Liver (tissue), 9 donors: Measurements from ENCODE around the gene ALCAM. TPM values are rescaled to one million over a fixed set of nuclear protein-coding genes. Genes with fewer than 3 reads are reported as not detected.

ENCODE experiments used
- DNase-seq: peaks from one replicate; pipeline ENCODE4 v3.0.0-alpha.2; 2017; ENCODE audit warnings: low spot score
- H3K27ac ChIP-seq, 2 donors: one replicate each; pipeline ENCODE4 v1.7.0; 2013; ENCODE audit warnings: inconsistent platforms in 2 of 2, low read length in 2 of 2, control low read depth in 1 of 2, low read depth in 1 of 2, mild to moderate bottlenecking in 1 of 2
- H3K27me3 ChIP-seq, 4 donors: one replicate each; pipeline versions ENCODE4 v1.6.1 to v1.7.0; 2013; ENCODE audit warnings: low read length in 3 of 4, inconsistent platforms in 1 of 4, mild to moderate bottlenecking in 1 of 4, moderate library complexity in 1 of 4; ENCODE audit not compliant: control insufficient read depth in 4 of 4, insufficient read depth in 4 of 4
- H3K36me3 ChIP-seq, 4 donors: one replicate each; pipeline versions ENCODE4 v1.6.1 to v1.7.0; 2013; ENCODE audit warnings: low read length in 3 of 4, mild to moderate bottlenecking in 3 of 4, low read depth in 1 of 4, moderate library complexity in 1 of 4; ENCODE audit not compliant: control insufficient read depth in 4 of 4, insufficient read depth in 3 of 4
- H3K4me1 ChIP-seq, 4 donors: one replicate each; pipeline versions ENCODE4 v1.6.1 to v1.7.0; 2013; ENCODE audit warnings: low read length in 3 of 4, mild to moderate bottlenecking in 3 of 4, moderate library complexity in 1 of 4; ENCODE audit not compliant: control insufficient read depth in 4 of 4, insufficient read depth in 4 of 4
- H3K4me3 ChIP-seq, 3 donors: one replicate each; pipeline versions ENCODE4 v1.6.1 to v1.7.0; 2013; ENCODE audit warnings: low read length in 3 of 3, control low read depth in 1 of 3, low read depth in 1 of 3, mild to moderate bottlenecking in 1 of 3
- H3K9ac ChIP-seq, 2 donors: one replicate each; pipeline ENCODE4 v1.7.0; 2013; ENCODE audit warnings: low read length in 2 of 2, mild to moderate bottlenecking in 2 of 2, moderate library complexity in 2 of 2, control low read depth in 1 of 2, low read depth in 1 of 2
- H3K9me3 ChIP-seq, 4 donors: one replicate each; pipeline versions ENCODE4 v1.6.1 to v1.7.0; 2013; ENCODE audit warnings: low read length in 3 of 4; ENCODE audit not compliant: control insufficient read depth in 4 of 4
- EGR1 ChIP-seq, 2 donors: IDR thresholded peaks; 2 replicates each; pipeline ENCODE4 v1.6.1; 2016 to 2018; ENCODE audit warnings: antibody characterized with exemption in 2 of 2, low read depth in 2 of 2
- FOXA2 ChIP-seq: IDR thresholded peaks from 2 replicates; pipeline ENCODE4 v1.6.1; 2016; ENCODE audit warnings: antibody characterized with exemption
- GABPA ChIP-seq, 2 donors: IDR thresholded peaks in 1 of 2; conservative IDR thresholded peaks in 1 of 2; 2 replicates each; pipeline ENCODE4 v1.6.1; 2016; ENCODE audit warnings: antibody characterized with exemption in 2 of 2, mild to moderate bottlenecking in 1 of 2, moderate library complexity in 1 of 2
- HNF4A ChIP-seq, 2 donors: conservative IDR thresholded peaks; 2 replicates each; pipeline ENCODE4 v1.6.1; 2016; ENCODE audit warnings: antibody characterized with exemption in 2 of 2, mild to moderate bottlenecking in 2 of 2
- HNF4G ChIP-seq: IDR thresholded peaks from 2 replicates; pipeline ENCODE4 v1.6.1; 2016; ENCODE audit warnings: antibody characterized with exemption
- JUND ChIP-seq, 2 donors: IDR thresholded peaks; 2 replicates each; pipeline ENCODE4 v1.6.1; 2016; ENCODE audit warnings: antibody characterized with exemption in 2 of 2
- NR2F2 ChIP-seq: IDR thresholded peaks from 2 replicates; pipeline ENCODE4 v1.6.1; 2016; ENCODE audit warnings: antibody characterized with exemption
- RAD21 ChIP-seq, 2 donors: IDR thresholded peaks; 2 replicates each; pipeline ENCODE4 v1.6.1; 2016; ENCODE audit warnings: antibody characterized with exemption in 2 of 2, mild to moderate bottlenecking in 2 of 2
- RXRA ChIP-seq, 2 donors: IDR thresholded peaks; 2 replicates each; pipeline ENCODE4 v1.6.1; 2017 to 2018; ENCODE audit warnings: antibody characterized with exemption in 2 of 2, mild to moderate bottlenecking in 1 of 2
- SP1 ChIP-seq: IDR thresholded peaks from 2 replicates; pipeline ENCODE4 v1.6.1; 2018; ENCODE audit warnings: antibody characterized with exemption, mild to moderate bottlenecking
- TAF1 ChIP-seq: conservative IDR thresholded peaks from 2 replicates; pipeline ENCODE4 v1.6.1; 2016; ENCODE audit warnings: antibody characterized with exemption, mild to moderate bottlenecking
- YY1 ChIP-seq: IDR thresholded peaks from 2 replicates; pipeline ENCODE4 v1.6.1; 2016; ENCODE audit warnings: antibody characterized with exemption, mild to moderate bottlenecking
- whole genome bisulfite sequencing: extraction: QIAGEN DNeasy Blood & Tissue Kit; methylation state at CpG from one replicate; pipeline ENCODE4 v1.1.7; 2013; 5-methylcytosine and 5-hydroxymethylcytosine counted together
- polyA plus RNA-seq, 2 donors: library from polyadenylated mRNA; stranded (reverse) in 1 of 2; unstranded in 1 of 2; fragments of 200-250 nt in 1 of 2; fragments of >200 nt in 1 of 2; fragmentation: Nextera tagmentation in 1 of 2; extraction: Ambion mirVana in 1 of 2; gene quantifications; one replicate each; pipeline versions ENCODE4 v1.2.1 to v1.2.3, GENCODE V29; 2013 to 2015
- total RNA-seq, 2 donors: library from RNA; depleted of rRNA; stranded (reverse); fragments of >200 nt; gene quantifications; one replicate each; pipeline ENCODE4 v1.2.3, GENCODE V29; 2014
- TF ChIP-seq, protein P1 (sequence below): IDR thresholded peaks from 2 replicates; pipeline ENCODE4 v1.6.1; 2016; ENCODE audit warnings: antibody characterized with exemption
- TF ChIP-seq, protein P2 (sequence below): IDR thresholded peaks from 2 replicates; pipeline ENCODE4 v1.6.1; 2016; ENCODE audit warnings: antibody characterized with exemption
- TF ChIP-seq, protein P3 (sequence below): fragments of 150-350 bp; IDR thresholded peaks from 2 replicates; pipeline ENCODE4 v1.5.1; 2017; ENCODE audit warnings: improper control_type of control experiment, low read depth, low read length; ENCODE audit not compliant: missing input control
- TF ChIP-seq, protein P4 (sequence below): IDR thresholded peaks from 2 replicates; pipeline ENCODE4 v1.6.1; 2016; ENCODE audit warnings: antibody characterized with exemption, mild to moderate bottlenecking
- TF ChIP-seq, protein P5 (sequence below): IDR thresholded peaks from 2 replicates; pipeline ENCODE4 v1.6.1; 2016; ENCODE audit warnings: antibody characterized with exemption
- donor health status: healthy.
- donor health status: healthy.
- donor health status: healthy.
- donor health status: healthy.
- donor health status: healthy.

The ALCAM gene
- total and polyA plus RNA-seq, 4 donors: 14.2 to 62.0 (median 32.3) TPM

DNA sequence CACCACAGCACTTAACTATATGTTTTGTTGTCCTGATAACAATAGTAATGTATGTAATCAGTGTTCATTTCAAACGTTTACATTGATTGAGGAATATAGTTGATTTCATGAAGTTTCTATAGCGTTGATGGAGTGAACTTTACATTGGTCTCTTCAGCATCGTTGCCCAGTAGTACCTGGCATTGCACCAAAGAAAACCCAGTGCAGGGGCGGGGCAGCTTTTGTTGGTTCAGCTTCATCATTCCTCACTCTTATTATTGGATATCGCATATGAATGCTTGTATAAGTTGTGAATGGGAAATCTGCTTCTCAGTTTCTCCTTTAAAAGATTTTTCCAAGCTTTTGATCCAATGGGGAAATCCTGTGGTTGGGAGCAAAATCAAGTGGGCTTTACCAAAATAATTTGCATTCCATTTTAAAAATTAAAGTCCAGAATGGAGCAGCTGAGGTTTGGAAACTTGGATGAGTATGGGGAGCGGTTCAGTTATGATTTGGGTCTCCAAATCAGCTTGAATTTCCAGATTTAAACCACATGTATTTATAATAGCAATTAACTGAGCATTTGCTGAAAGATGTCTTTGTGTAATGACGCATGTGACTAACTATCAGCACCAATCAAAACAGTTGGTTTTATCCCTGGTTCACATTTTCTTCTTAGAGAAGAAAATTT lies 213.7 kb downstream of the ALCAM start:
- DNase-seq: no peak
- Histone ChIP-seq H3K9me3 (no peaks in the 10 kb centered on the region), H3K36me3 (peaks cover 0 to 6% (median under 1%) of the 10 kb centered on the region in 4 donors), H3K27ac (no peak overlapping the region), H3K27me3 (no peaks in the 10 kb centered on the region), H3K9ac (no peak overlapping the region), H3K4me3 (no peak overlapping the region), H3K4me1 (no peaks in the 10 kb centered on the region)
- TF ChIP-seq HNF4A (conservative IDR thresholded peaks at IDR 0.05) (no peak), SP1 (no peak), TAF1 (no peak), FOXA2 (no peak), EGR1 (IDR thresholded peaks at IDR 0.05; ENCODE audit: low read depth in 2 of 2) (no peak), HNF4G (no peak), GABPA (IDR thresholded peaks at IDR 0.05 in 1 of 2, conservative IDR thresholded peaks at IDR 0.05 in 1 of 2) (no peak)
- TF ChIP-seq, protein P1, sequence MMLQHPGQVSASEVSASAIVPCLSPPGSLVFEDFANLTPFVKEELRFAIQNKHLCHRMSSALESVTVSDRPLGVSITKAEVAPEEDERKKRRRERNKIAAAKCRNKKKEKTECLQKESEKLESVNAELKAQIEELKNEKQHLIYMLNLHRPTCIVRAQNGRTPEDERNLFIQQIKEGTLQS: no peak
- 77% methylated on average over 7 of the region's 7 CpGs for WGBS

DNA sequence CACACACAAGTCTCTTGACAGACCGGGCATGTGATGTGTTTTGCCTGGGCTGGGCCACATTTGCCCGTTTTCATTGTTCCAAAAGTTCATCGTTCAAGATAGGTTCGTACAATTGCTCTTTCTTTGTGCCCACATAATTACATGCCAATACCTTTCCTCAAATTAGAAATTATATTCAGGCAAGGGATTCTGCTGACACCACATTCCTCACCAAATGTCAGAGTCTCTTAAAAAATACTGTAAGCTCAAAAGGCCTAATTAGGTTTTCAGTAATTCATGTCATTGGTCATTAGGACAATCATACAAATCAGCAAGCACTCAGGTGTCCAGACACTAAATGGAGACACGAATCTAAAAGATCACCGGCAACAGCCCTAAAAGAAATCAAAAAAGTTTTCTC lies 215.3 kb downstream of the ALCAM start:
- no peak overlapping the region for H3K4me3 ChIP-seq
- H3K36me3 ChIP-seq: peaks cover 0 to under 1% (median 0%) of the 10 kb centered on the region in 4 donors
- H3K27me3 ChIP-seq: no peaks in the 10 kb centered on the region
- WGBS: 92% methylated on average over 6 of the region's 6 CpGs
- H3K4me1 ChIP-seq: no peaks in the 10 kb centered on the region
- no peak overlapping the region for H3K9ac ChIP-seq
- H3K27ac ChIP-seq: no peak overlapping the region
- no peaks in the 10 kb centered on the region for H3K9me3 ChIP-seq
- no peak for DNase-seq
- TF ChIP-seq EGR1 (IDR thresholded peaks at IDR 0.05; ENCODE audit: low read depth in 2 of 2) (no peak), HNF4A (conservative IDR thresholded peaks at IDR 0.05) (no peak), RAD21 (IDR thresholded peaks at IDR 0.05) (no peak), RXRA (IDR thresholded peaks at IDR 0.05) (no peak), HNF4G (no peak), NR2F2 (no peak), FOXA2 (no peak), GABPA (IDR thresholded peaks at IDR 0.05 in 1 of 2, conservative IDR thresholded peaks at IDR 0.05 in 1 of 2) (no peak), YY1 (no peak), JUND (IDR thresholded peaks at IDR 0.05) (no peak), SP1 (no peak)
- TF ChIP-seq, protein P2, sequence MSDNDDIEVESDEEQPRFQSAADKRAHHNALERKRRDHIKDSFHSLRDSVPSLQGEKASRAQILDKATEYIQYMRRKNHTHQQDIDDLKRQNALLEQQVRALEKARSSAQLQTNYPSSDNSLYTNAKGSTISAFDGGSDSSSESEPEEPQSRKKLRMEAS: no peak
- TF ChIP-seq, protein P3, sequence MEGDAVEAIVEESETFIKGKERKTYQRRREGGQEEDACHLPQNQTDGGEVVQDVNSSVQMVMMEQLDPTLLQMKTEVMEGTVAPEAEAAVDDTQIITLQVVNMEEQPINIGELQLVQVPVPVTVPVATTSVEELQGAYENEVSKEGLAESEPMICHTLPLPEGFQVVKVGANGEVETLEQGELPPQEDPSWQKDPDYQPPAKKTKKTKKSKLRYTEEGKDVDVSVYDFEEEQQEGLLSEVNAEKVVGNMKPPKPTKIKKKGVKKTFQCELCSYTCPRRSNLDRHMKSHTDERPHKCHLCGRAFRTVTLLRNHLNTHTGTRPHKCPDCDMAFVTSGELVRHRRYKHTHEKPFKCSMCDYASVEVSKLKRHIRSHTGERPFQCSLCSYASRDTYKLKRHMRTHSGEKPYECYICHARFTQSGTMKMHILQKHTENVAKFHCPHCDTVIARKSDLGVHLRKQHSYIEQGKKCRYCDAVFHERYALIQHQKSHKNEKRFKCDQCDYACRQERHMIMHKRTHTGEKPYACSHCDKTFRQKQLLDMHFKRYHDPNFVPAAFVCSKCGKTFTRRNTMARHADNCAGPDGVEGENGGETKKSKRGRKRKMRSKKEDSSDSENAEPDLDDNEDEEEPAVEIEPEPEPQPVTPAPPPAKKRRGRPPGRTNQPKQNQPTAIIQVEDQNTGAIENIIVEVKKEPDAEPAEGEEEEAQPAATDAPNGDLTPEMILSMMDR: no peak
- TF ChIP-seq, protein P1: no peak
- TF ChIP-seq, protein P4, sequence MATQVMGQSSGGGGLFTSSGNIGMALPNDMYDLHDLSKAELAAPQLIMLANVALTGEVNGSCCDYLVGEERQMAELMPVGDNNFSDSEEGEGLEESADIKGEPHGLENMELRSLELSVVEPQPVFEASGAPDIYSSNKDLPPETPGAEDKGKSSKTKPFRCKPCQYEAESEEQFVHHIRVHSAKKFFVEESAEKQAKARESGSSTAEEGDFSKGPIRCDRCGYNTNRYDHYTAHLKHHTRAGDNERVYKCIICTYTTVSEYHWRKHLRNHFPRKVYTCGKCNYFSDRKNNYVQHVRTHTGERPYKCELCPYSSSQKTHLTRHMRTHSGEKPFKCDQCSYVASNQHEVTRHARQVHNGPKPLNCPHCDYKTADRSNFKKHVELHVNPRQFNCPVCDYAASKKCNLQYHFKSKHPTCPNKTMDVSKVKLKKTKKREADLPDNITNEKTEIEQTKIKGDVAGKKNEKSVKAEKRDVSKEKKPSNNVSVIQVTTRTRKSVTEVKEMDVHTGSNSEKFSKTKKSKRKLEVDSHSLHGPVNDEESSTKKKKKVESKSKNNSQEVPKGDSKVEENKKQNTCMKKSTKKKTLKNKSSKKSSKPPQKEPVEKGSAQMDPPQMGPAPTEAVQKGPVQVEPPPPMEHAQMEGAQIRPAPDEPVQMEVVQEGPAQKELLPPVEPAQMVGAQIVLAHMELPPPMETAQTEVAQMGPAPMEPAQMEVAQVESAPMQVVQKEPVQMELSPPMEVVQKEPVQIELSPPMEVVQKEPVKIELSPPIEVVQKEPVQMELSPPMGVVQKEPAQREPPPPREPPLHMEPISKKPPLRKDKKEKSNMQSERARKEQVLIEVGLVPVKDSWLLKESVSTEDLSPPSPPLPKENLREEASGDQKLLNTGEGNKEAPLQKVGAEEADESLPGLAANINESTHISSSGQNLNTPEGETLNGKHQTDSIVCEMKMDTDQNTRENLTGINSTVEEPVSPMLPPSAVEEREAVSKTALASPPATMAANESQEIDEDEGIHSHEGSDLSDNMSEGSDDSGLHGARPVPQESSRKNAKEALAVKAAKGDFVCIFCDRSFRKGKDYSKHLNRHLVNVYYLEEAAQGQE: no peak
- TF ChIP-seq, protein P5, sequence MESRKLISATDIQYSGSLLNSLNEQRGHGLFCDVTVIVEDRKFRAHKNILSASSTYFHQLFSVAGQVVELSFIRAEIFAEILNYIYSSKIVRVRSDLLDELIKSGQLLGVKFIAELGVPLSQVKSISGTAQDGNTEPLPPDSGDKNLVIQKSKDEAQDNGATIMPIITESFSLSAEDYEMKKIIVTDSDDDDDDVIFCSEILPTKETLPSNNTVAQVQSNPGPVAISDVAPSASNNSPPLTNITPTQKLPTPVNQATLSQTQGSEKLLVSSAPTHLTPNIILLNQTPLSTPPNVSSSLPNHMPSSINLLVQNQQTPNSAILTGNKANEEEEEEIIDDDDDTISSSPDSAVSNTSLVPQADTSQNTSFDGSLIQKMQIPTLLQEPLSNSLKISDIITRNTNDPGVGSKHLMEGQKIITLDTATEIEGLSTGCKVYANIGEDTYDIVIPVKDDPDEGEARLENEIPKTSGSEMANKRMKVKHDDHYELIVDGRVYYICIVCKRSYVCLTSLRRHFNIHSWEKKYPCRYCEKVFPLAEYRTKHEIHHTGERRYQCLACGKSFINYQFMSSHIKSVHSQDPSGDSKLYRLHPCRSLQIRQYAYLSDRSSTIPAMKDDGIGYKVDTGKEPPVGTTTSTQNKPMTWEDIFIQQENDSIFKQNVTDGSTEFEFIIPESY: no peak
